Endothelial cell of umbilical vein (primary cell): ENCODE measurements around the gene ZBTB48. TPM values are rescaled to one million over a fixed set of nuclear protein-coding genes. Genes with fewer than 3 reads are reported as not detected.

Source experiments
- BruUV-seq: library from RNA; stranded (reverse); fragments of 400-500 nt; replicated peaks from 2 replicates; lab custom pipeline; 2021; lab: Mats Ljungman, UMichigan
- CTCF ChIA-PET: fragments of 300-600, 350-600 bp; sonication (Branson Sonifier 250); formaldehyde crosslinking; loops from one replicate; lab custom pipeline; 2021; ENCODE audit warnings: antibody characterized with exemption, inconsistent platforms; lab: Charles Lee
- POLR2A ChIA-PET: fragments of 300-600, 350-600 bp; sonication (Branson Sonifier 250); formaldehyde crosslinking; loops from one replicate; lab custom pipeline; 2021; ENCODE audit warnings: antibody characterized with exemption, inconsistent platforms; lab: Charles Lee
- DNase-seq: peaks from one replicate; pipeline ENCODE4 v3.0.0-alpha.2; 2011; ENCODE audit warnings: low read depth, low spot score
- FAIRE-seq: peaks from 2 replicates; lab custom pipeline; 2011; peaks lifted over from hg19 to GRCh38; lab: Jason Lieb, UNC
- H2AFZ ChIP-seq: 2 replicates; pipeline ENCODE4 v1.6.0; 2012; ENCODE audit warnings: low read depth, low read length, control low read depth, inconsistent platforms
- H3K27ac ChIP-seq: 2 replicates; pipeline ENCODE4 v1.5.1; 2011; ENCODE audit warnings: low read depth, mild to moderate bottlenecking, control low read depth, low read length, moderate library complexity; ENCODE audit not compliant: insufficient read depth
- H3K27me3 ChIP-seq, 2 experiments: 2 replicates each; pipeline versions ENCODE4 v1.6.0 to v1.6.1; 2011; ENCODE audit warnings: low read length in 2 of 2, mixed read lengths in 1 of 2; ENCODE audit not compliant: control insufficient read depth in 2 of 2, insufficient read depth in 2 of 2
- H3K36me3 ChIP-seq, 2 experiments: 2 replicates in 1 of 2; 3 replicates in 1 of 2; pipeline ENCODE4 v1.5.1; 2011; ENCODE audit warnings: low read length in 2 of 2, mild to moderate bottlenecking in 1 of 2, moderate library complexity in 1 of 2; ENCODE audit not compliant: control insufficient read depth in 2 of 2, insufficient read depth in 2 of 2; ENCODE audit errors: extremely low read depth in 1 of 2
- H3K4me1 ChIP-seq: 3 replicates; pipeline ENCODE4 v1.5.1; 2011; ENCODE audit warnings: mild to moderate bottlenecking, low read length; ENCODE audit not compliant: control insufficient read depth, insufficient read depth; ENCODE audit errors: extremely low read depth
- H3K4me2 ChIP-seq: 2 replicates; pipeline ENCODE4 v1.6.1; 2011; ENCODE audit warnings: low read length, control low read depth, mixed read lengths; ENCODE audit not compliant: insufficient read depth
- H3K4me3 ChIP-seq, 3 experiments: fragments of 200-600 bp in 1 of 3; sonication (generic), shearing (Covaris generic) in 1 of 3; replicated peaks in 1 of 3; 2 replicates each; pipeline ENCODE4 v1.5.1; 2011 to 2016; ENCODE audit warnings: control low read depth in 3 of 3, low read length in 3 of 3, mild to moderate bottlenecking in 2 of 3, inconsistent platforms in 1 of 3, low read depth in 1 of 3, moderate library complexity in 1 of 3; ENCODE audit not compliant: insufficient read depth in 1 of 3
- H3K79me2 ChIP-seq: 2 replicates; pipeline ENCODE4 v1.6.0; 2012; ENCODE audit warnings: low read length, inconsistent platforms; ENCODE audit not compliant: control insufficient read depth, insufficient read depth
- H3K9ac ChIP-seq: replicated peaks from 2 replicates; pipeline ENCODE3; 2011; ENCODE audit warnings: low read length, control low read depth; ENCODE audit not compliant: insufficient read depth; ENCODE audit errors: extremely low read depth
- H3K9me1 ChIP-seq: replicated peaks from 3 replicates; pipeline ENCODE4 v1.6.0; 2011; ENCODE audit warnings: mild to moderate bottlenecking, low read length; ENCODE audit not compliant: control insufficient read depth, insufficient read depth; ENCODE audit errors: extremely low read depth
- H3K9me3 ChIP-seq: replicated peaks from 2 replicates; pipeline ENCODE4 v1.5.1; 2012; ENCODE audit warnings: low read length, inconsistent platforms; ENCODE audit not compliant: control insufficient read depth, insufficient read depth
- H4K20me1 ChIP-seq: replicated peaks from 2 replicates; pipeline ENCODE3; 2011; ENCODE audit warnings: mild to moderate bottlenecking, low read length; ENCODE audit not compliant: control insufficient read depth, insufficient read depth; ENCODE audit errors: extremely low read depth
- CTCF ChIP-seq, 2 donors: IDR thresholded peaks; 1 replicate in 1 of 2; 2 replicates in 1 of 2; pipeline ENCODE4 v1.5.1; 2011; ENCODE audit warnings: low read length in 2 of 2, mild to moderate bottlenecking in 2 of 2, moderate library complexity in 2 of 2, control low read depth in 1 of 2, inconsistent platforms in 1 of 2, low read depth in 1 of 2; ENCODE audit not compliant: insufficient read depth in 1 of 2; ENCODE audit errors: extremely low read depth in 1 of 2
- EZH2 ChIP-seq: IDR thresholded peaks from 2 replicates; pipeline ENCODE4 v1.6.1; 2012; ENCODE audit warnings: borderline replicate concordance, low read depth, mild to moderate bottlenecking, moderate library complexity, low read length, inconsistent platforms; ENCODE audit not compliant: severe bottlenecking
- FOS ChIP-seq: IDR thresholded peaks from 2 replicates; pipeline ENCODE4 v1.6.1; 2011; ENCODE audit warnings: mild to moderate bottlenecking, low read length, moderate library complexity, borderline replicate concordance; ENCODE audit not compliant: insufficient read depth
- GATA2 ChIP-seq: IDR thresholded peaks from 2 replicates; pipeline ENCODE4 v1.7.0; 2011; ENCODE audit warnings: low read depth, mild to moderate bottlenecking, moderate library complexity, mixed read lengths, low read length; ENCODE audit not compliant: insufficient read length, insufficient read depth
- JUN ChIP-seq: IDR thresholded peaks from 2 replicates; pipeline ENCODE4 v1.6.1; 2011; ENCODE audit warnings: borderline replicate concordance, low read depth; ENCODE audit not compliant: insufficient read length, insufficient read depth
- MYC ChIP-seq: IDR thresholded peaks from one replicate; pipeline ENCODE4 v1.6.1; 2011; ENCODE audit warnings: mild to moderate bottlenecking, low read depth, low read length
- POLR2A ChIP-seq: IDR thresholded peaks from 2 replicates; pipeline ENCODE4 v1.6.1; 2012; ENCODE audit warnings: low read depth, mild to moderate bottlenecking, control low read depth, low read length
- POLR2AphosphoS5 ChIP-seq: IDR thresholded peaks from 2 replicates; pipeline ENCODE4 v1.6.1; 2012; ENCODE audit warnings: low read depth, mild to moderate bottlenecking, control low read depth, low read length, moderate library complexity; ENCODE audit not compliant: insufficient read depth
- dilution Hi-C: fragments of 300-500 bp; cut with MboI; formaldehyde crosslinking; loops from one replicate; pipeline ENCODE4 v1.15.0; 2019; ENCODE audit warnings: low sequenced_read_pairs; ENCODE audit not compliant: extremely low pct_ligation_motif_present
- intact Hi-C: fragments of 100-400 bp; cut with micrococcal nuclease; formaldehyde crosslinking; loops from one replicate; pipeline ENCODE4 v1.10.0; 2022
- polyA plus RNA-seq, 4 experiments: library from polyadenylated mRNA; depleted of rRNA in 3 of 4; stranded (reverse) in 3 of 4; unstranded in 1 of 4; fragments of >200 nt; gene quantifications; 2 replicates each; pipeline versions ENCODE4 v1.2.1 to v1.2.3, GENCODE V29; 2011 to 2012; ENCODE audit warnings: missing spikeins in 1 of 4
- total RNA-seq: library from RNA; stranded (reverse); gene quantifications from 2 replicates; pipeline ENCODE4 v1.2.3, GENCODE V29; 2021
- TF ChIP-seq, protein P1 (sequence below): IDR thresholded peaks from 2 replicates; pipeline ENCODE4 v1.6.1; 2011; ENCODE audit not compliant: insufficient read depth, insufficient read length

ZBTB48 gene
- total and polyA plus RNA-seq, 2 donors (not counting 3 experiments of a cell fraction or from before 2014, with no cell fraction given) = 20.9 to 25.1 TPM

DNA sequence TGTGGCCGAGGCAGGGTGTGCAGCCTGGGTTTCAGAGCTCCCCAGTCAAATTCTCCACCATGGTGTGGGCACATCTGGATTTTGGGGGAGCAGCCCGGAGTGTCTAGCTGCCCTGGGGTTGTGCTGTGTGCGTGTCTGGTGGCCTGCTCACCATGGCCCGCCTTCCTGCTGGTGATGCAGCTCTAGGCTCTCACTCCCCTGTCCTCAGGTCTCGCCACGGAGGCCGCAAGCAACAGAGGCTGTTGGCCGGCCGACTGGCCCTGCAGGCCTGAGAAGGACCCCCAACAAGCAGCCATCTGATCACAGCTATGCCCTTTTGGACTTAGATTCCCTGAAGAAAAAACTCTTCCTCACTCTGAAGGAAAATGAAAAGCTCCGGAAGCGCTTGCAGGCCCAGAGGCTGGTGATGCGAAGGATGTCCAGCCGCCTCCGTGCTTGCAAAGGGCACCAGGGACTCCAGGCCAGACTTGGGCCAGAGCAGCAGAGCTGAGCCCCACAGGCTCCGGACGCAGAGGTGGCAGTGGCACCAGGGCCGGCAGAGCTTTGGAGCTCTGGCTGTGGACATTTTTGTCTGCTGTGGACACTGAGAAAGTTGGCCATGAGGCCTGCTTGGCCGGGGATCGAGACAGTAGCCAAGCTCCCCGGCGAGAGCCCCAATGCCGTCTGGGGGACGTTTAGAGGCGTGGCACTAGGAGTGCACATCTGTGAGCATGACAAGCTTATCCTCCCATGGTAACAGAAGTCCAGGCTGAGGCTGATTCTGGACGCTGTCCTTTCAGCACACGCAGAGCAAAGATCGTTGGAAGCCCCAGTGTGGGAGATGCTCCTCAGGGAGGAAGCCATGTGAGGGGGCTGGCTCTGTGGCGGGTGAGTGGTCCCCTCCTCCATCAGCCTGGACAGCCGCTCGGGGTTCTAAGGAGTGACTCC is 53.1 kb downstream of the ZBTB48 start:
- no peak for DNase-seq
- Histone ChIP-seq H3K4me2 (no peak overlapping the region), H4K20me1 (no peaks in the 10 kb centered on the region), H3K4me1 (no peaks in the 10 kb centered on the region), H3K27ac (no peak overlapping the region), H3K9me1 (no peaks in the 10 kb centered on the region), H2AFZ (no peak overlapping the region), H3K4me3 (no peak overlapping the region), H3K27me3 (no peaks in the 10 kb centered on the region), H3K79me2 (no peaks in the 10 kb centered on the region), H3K9me3 (no peaks in the 10 kb centered on the region), H3K36me3 (peaks cover 4 to 46% of the 10 kb centered on the region in 2 experiments), H3K9ac (no peak overlapping the region)
- no TSS peak for BruUV-seq
- POLR2A ChIA-PET = interaction anchor here (1.2 kb wide), 1 partner anchor 30 kb away, joined by 4 read pairs; the partner anchor contains the start of gene KLHL21
- TF ChIP-seq JUN (no peak), MYC (no peak), EZH2 (no peak), FOS (no peak), POLR2AphosphoS5 (no peak), GATA2 (no peak), POLR2A (no peak), CTCF (IDR thresholded peaks at IDR 0.05; ENCODE audit: extremely low read depth in 1 of 2, insufficient read depth in 1 of 2, low read depth in 1 of 2, low read length in 2 of 2) (no peak)
- TF ChIP-seq, protein P1, sequence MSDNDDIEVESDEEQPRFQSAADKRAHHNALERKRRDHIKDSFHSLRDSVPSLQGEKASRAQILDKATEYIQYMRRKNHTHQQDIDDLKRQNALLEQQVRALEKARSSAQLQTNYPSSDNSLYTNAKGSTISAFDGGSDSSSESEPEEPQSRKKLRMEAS = no peak
- intact Hi-C loops (no loop called here), dilution Hi-C loops (no loop called here)
- CTCF ChIA-PET = interaction anchor here (0.7 to 1.4 kb wide), 5 partner anchors 9 to 149 kb away, joined by 3 read pairs; no protein-coding TSS in a partner anchor
- FAIRE-seq = no peak
